Lower leg skin (tissue), 3 donors: ENCODE measurements around the gene SFT2D3.

Experiments
- POLR2A ChIP-seq, 2 donors: fragments of 450-650 bp; IDR thresholded peaks; one replicate each; pipeline ENCODE4 v1.6.1; 2016 to 2017; ENCODE audit warnings: antibody characterized with exemption in 2 of 2, mild to moderate bottlenecking in 1 of 2, moderate library complexity in 1 of 2
- TF ChIP-seq, protein P1 (sequence below), 3 donors: fragments of 450-650 bp; IDR thresholded peaks; one replicate each; pipeline ENCODE4 v1.5.1; 2016; ENCODE audit warnings: antibody characterized with exemption in 3 of 3, mild to moderate bottlenecking in 3 of 3, moderate library complexity in 2 of 3

DNA sequence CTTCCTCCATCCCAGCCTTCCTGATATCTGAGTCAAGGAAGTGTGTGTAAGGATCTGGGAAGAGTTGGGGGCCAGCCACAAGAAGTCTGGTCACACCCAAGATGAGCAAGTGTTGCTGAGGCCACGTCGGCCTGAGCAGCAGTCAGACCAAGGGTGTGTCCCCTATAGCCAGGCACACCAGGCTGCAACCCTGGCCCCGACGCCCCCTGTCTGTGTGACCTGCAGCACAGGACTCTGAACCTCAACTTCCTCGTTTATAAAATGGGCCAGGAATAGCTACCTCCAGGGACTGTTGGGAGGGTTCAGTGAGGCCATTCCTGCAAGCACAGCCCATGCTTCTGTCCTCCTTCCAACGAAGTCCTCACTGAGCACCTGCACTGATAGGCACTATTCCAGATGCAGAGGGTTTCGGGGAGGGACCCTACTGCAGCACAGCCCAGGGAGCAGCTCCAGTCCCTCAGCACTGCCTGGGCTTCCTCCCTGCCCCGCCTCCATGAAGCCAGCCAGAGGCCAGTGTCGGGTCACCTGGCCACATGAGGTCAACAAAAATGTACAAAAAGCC is 39.3 kb upstream of the SFT2D3 start:
- TF ChIP-seq, protein P1, sequence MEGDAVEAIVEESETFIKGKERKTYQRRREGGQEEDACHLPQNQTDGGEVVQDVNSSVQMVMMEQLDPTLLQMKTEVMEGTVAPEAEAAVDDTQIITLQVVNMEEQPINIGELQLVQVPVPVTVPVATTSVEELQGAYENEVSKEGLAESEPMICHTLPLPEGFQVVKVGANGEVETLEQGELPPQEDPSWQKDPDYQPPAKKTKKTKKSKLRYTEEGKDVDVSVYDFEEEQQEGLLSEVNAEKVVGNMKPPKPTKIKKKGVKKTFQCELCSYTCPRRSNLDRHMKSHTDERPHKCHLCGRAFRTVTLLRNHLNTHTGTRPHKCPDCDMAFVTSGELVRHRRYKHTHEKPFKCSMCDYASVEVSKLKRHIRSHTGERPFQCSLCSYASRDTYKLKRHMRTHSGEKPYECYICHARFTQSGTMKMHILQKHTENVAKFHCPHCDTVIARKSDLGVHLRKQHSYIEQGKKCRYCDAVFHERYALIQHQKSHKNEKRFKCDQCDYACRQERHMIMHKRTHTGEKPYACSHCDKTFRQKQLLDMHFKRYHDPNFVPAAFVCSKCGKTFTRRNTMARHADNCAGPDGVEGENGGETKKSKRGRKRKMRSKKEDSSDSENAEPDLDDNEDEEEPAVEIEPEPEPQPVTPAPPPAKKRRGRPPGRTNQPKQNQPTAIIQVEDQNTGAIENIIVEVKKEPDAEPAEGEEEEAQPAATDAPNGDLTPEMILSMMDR (IDR thresholded peaks at IDR 0.05): no peak
- no peak for TF ChIP-seq POLR2A (IDR thresholded peaks at IDR 0.05)
